Testis (tissue), 2 donors: ENCODE measurements around the gene MAN1A2.

ENCODE experiments used
- POLR2A ChIP-seq: fragments of 450-650 bp; IDR thresholded peaks from one replicate; pipeline ENCODE4 v1.6.1; 2017; ENCODE audit warnings: antibody characterized with exemption, mild to moderate bottlenecking, moderate library complexity
- TF ChIP-seq, protein P1 (sequence below), 3 experiments: fragments of 450-650 bp in 2 of 3; fragments of 200-600 bp in 1 of 3; sonication (generic) in 1 of 3; IDR thresholded peaks; one replicate each; pipeline ENCODE4 v1.5.1; 2016 to 2019; ENCODE audit warnings: antibody characterized with exemption in 3 of 3, mild to moderate bottlenecking in 2 of 3, moderate library complexity in 1 of 3

DNA sequence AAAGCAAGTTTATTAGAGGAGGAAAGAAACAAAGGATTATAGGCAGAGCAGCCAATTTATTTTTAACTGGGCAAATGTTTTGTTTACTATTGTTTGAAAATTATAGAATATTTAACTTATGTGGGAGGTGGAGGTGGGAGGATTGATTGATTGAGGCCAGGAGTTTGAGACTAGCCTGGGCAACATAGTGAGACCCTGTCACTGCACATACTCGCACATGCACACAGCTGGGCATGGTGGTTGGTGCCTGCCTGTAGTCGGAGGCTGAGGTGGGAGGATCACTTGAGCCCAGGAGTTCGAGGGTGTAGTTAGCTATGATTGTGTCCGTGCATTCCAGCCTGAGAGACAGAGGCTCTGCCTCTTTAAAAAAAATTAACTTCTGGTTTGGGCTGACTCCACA lies 6.7 kb downstream of the MAN1A2 start:
- TF ChIP-seq, protein P1, sequence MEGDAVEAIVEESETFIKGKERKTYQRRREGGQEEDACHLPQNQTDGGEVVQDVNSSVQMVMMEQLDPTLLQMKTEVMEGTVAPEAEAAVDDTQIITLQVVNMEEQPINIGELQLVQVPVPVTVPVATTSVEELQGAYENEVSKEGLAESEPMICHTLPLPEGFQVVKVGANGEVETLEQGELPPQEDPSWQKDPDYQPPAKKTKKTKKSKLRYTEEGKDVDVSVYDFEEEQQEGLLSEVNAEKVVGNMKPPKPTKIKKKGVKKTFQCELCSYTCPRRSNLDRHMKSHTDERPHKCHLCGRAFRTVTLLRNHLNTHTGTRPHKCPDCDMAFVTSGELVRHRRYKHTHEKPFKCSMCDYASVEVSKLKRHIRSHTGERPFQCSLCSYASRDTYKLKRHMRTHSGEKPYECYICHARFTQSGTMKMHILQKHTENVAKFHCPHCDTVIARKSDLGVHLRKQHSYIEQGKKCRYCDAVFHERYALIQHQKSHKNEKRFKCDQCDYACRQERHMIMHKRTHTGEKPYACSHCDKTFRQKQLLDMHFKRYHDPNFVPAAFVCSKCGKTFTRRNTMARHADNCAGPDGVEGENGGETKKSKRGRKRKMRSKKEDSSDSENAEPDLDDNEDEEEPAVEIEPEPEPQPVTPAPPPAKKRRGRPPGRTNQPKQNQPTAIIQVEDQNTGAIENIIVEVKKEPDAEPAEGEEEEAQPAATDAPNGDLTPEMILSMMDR (IDR thresholded peaks at IDR 0.05): no peak
- no peak for TF ChIP-seq POLR2A
